Neural cell (in vitro differentiated cells): ENCODE data around the gene MRPL21. TPM values are rescaled to one million over a fixed set of nuclear protein-coding genes. Genes with fewer than 3 reads are reported as not detected.
A peak's percentile ranks its signal among the peaks of the same experiment; 100 is the strongest.

Experiments
- H2AFZ ChIP-seq: fragments of 200-600, 300-800 bp; sonication (generic), shearing (Covaris generic); 2 replicates; pipeline ENCODE4 v1.6.0; 2014; ENCODE audit warnings: low read depth, mild to moderate bottlenecking, antibody characterized with exemption, low read length, moderate library complexity
- H3F3A ChIP-seq: fragments of 200-600 bp; shearing (Covaris generic); 2 replicates; pipeline ENCODE4 v1.6.1; 2016; ENCODE audit warnings: mild to moderate bottlenecking, moderate library complexity, mixed read lengths, antibody characterized with exemption, low read length; ENCODE audit not compliant: insufficient read depth, poor library complexity, severe bottlenecking
- H3K27ac ChIP-seq: fragments of 200-600, 300-800 bp; sonication (generic), shearing (Covaris generic); 2 replicates; pipeline ENCODE4 v1.5.1; 2014; ENCODE audit warnings: mild to moderate bottlenecking, low read length, moderate library complexity
- H3K27me3 ChIP-seq: fragments of 300-800, 200-600 bp; sonication (generic), shearing (Covaris generic); 2 replicates; pipeline ENCODE4 v1.6.0; 2014; ENCODE audit warnings: mild to moderate bottlenecking, low read depth, low read length, moderate library complexity; ENCODE audit not compliant: insufficient read depth
- H3K36me3 ChIP-seq: fragments of 300-800, 200-600 bp; sonication (generic), shearing (Covaris generic); 2 replicates; pipeline ENCODE4 v1.5.1; 2014; ENCODE audit warnings: mild to moderate bottlenecking, antibody characterized with exemption, low read length, moderate library complexity; ENCODE audit not compliant: insufficient read depth
- H3K4me2 ChIP-seq: fragments of 300-800, 200-600 bp; sonication (generic), shearing (Covaris generic); 2 replicates; pipeline ENCODE4 v1.6.0; 2014; ENCODE audit warnings: mild to moderate bottlenecking, low read length
- H3K4me3 ChIP-seq: fragments of 300-800, 200-600 bp; sonication (generic), shearing (Covaris generic); 2 replicates; pipeline ENCODE4 v1.5.1; 2014; ENCODE audit warnings: mild to moderate bottlenecking, low read length, moderate library complexity
- H3K79me2 ChIP-seq: fragments of 200-600 bp; shearing (Covaris generic); replicated peaks from 2 replicates; pipeline ENCODE4 v1.6.0; 2014; ENCODE audit warnings: mild to moderate bottlenecking, low read length, moderate library complexity; ENCODE audit not compliant: insufficient read depth
- H3K9ac ChIP-seq: fragments of 300-800, 200-600 bp; sonication (generic), shearing (Covaris generic); 2 replicates; pipeline ENCODE4 v1.6.1; 2016; ENCODE audit warnings: mild to moderate bottlenecking, low read length, mixed read lengths
- H3K9me2 ChIP-seq: fragments of 200-600 bp; shearing (Covaris generic); 2 replicates; pipeline ENCODE4 v1.6.1; 2016; ENCODE audit warnings: mild to moderate bottlenecking, low read length, mixed read lengths; ENCODE audit not compliant: insufficient read depth
- H3K9me3 ChIP-seq: fragments of 200-600, 300-800 bp; sonication (generic), shearing (Covaris generic); 2 replicates; pipeline ENCODE4 v1.6.1; 2016; ENCODE audit warnings: mild to moderate bottlenecking, mixed run types, low read length, moderate library complexity, mixed read lengths
- H4K20me1 ChIP-seq: fragments of 200-600 bp; shearing (Covaris generic); 2 replicates; pipeline ENCODE4 v1.6.1; 2016; ENCODE audit warnings: mild to moderate bottlenecking, mixed run types; ENCODE audit not compliant: insufficient read depth
- EP300 ChIP-seq: fragments of 450-650 bp; conservative IDR thresholded peaks from 2 replicates; pipeline ENCODE4 v1.6.1; 2014; ENCODE audit warnings: antibody characterized with exemption, mild to moderate bottlenecking, moderate library complexity; ENCODE audit not compliant: poor library complexity, severe bottlenecking
- EZH2 ChIP-seq: fragments of 200-600, 300-800 bp; shearing (Covaris generic), sonication (generic); IDR thresholded peaks from 2 replicates; pipeline ENCODE4 v1.6.1; 2014; ENCODE audit warnings: antibody characterized with exemption, low read length, borderline replicate concordance, mild to moderate bottlenecking; ENCODE audit not compliant: insufficient read depth, poor library complexity, severe bottlenecking
- MXI1 ChIP-seq: fragments of 450-650 bp; conservative IDR thresholded peaks from 2 replicates; pipeline ENCODE4 v1.6.1; 2014; ENCODE audit warnings: antibody characterized with exemption, mild to moderate bottlenecking; ENCODE audit not compliant: poor library complexity, severe bottlenecking
- POLR2AphosphoS5 ChIP-seq: IDR thresholded peaks from 2 replicates; pipeline ENCODE4 v1.6.1; 2012
- RAD21 ChIP-seq: fragments of 450-650 bp; conservative IDR thresholded peaks from 2 replicates; pipeline ENCODE4 v1.6.1; 2014; ENCODE audit warnings: antibody characterized with exemption, mild to moderate bottlenecking, moderate library complexity
- SMC3 ChIP-seq: fragments of 450-650 bp; conservative IDR thresholded peaks from 2 replicates; pipeline ENCODE4 v1.6.1; 2014; ENCODE audit warnings: antibody characterized with exemption, mild to moderate bottlenecking, moderate library complexity; ENCODE audit not compliant: poor library complexity
- TAF1 ChIP-seq: IDR thresholded peaks from 2 replicates; pipeline ENCODE4 v1.6.1; 2012; ENCODE audit warnings: low read depth
- polyA plus RNA-seq: library from polyadenylated mRNA; depleted of rRNA; stranded (reverse); fragments of >200 nt; gene quantifications from 2 replicates; pipeline ENCODE4 v1.2.3, GENCODE V29; 2014
- TF ChIP-seq, protein P1 (sequence below): fragments of 450-650 bp; IDR thresholded peaks from 2 replicates; pipeline ENCODE4 v1.5.1; 2014; ENCODE audit warnings: antibody characterized with exemption, mild to moderate bottlenecking, moderate library complexity; ENCODE audit not compliant: poor library complexity, severe bottlenecking
- TF ChIP-seq, protein P2 (sequence below): IDR thresholded peaks from 2 replicates; pipeline ENCODE4 v1.6.1; 2012; ENCODE audit warnings: borderline replicate concordance

Gene MRPL21
- polyA plus RNA-seq, 1 donor from 2014 or later, result 139 TPM

DNA sequence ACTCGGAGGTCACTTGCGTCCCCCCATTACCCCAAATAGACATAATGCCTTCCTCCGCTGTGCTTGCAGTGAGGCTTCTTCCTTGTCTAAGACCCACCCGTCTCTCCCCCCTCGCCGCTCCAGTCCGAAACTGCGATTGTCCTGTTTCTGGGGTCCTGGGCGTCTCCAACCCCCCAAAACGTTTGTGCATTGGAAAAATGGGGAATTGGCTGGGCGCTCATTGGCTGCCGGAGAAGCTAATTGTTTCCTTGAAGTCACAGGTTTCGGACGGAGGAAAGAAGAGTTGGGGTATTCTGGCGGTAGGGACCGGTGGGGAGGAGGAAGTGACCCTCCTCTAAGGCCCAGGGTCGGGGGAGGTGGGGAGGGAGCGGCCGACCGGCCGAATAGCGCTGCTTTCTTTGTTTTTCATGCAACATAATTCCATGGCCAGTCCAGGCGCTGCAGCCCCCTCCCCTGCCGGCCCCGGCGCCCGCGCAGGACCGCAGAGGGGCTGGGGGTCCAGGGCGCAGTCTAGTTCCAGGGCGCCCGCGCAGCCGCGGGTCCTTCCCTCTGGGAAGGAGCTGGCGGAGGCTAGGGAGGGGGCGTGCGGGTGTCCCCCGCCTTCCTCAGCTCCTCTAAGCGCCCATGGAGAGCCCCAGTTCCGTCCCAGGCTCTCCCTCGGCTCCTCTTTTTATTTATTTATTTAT, 49.2 kb downstream of the MRPL21 start:
- Histone ChIP-seq H3K79me2 (no peaks in the 10 kb centered on the region), H3K27ac (no peak overlapping the region), H2AFZ (no peak overlapping the region), H3K9ac (no peak overlapping the region), H3K9me3 (no peaks in the 10 kb centered on the region), H3K27me3 (peaks cover 40% of the 10 kb centered on the region), H3K4me3 (peak overlapping the region; percentile 50), H3K9me2 (no peaks in the 10 kb centered on the region), H4K20me1 (no peaks in the 10 kb centered on the region), H3F3A (no peaks in the 10 kb centered on the region), H3K36me3 (no peaks in the 10 kb centered on the region), H3K4me2 (no peak overlapping the region)
- TF ChIP-seq, protein P1, sequence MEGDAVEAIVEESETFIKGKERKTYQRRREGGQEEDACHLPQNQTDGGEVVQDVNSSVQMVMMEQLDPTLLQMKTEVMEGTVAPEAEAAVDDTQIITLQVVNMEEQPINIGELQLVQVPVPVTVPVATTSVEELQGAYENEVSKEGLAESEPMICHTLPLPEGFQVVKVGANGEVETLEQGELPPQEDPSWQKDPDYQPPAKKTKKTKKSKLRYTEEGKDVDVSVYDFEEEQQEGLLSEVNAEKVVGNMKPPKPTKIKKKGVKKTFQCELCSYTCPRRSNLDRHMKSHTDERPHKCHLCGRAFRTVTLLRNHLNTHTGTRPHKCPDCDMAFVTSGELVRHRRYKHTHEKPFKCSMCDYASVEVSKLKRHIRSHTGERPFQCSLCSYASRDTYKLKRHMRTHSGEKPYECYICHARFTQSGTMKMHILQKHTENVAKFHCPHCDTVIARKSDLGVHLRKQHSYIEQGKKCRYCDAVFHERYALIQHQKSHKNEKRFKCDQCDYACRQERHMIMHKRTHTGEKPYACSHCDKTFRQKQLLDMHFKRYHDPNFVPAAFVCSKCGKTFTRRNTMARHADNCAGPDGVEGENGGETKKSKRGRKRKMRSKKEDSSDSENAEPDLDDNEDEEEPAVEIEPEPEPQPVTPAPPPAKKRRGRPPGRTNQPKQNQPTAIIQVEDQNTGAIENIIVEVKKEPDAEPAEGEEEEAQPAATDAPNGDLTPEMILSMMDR, result no peak
- TF ChIP-seq MXI1, result no peak
- no peak for TF ChIP-seq EP300
- TF ChIP-seq TAF1, result no peak

DNA sequence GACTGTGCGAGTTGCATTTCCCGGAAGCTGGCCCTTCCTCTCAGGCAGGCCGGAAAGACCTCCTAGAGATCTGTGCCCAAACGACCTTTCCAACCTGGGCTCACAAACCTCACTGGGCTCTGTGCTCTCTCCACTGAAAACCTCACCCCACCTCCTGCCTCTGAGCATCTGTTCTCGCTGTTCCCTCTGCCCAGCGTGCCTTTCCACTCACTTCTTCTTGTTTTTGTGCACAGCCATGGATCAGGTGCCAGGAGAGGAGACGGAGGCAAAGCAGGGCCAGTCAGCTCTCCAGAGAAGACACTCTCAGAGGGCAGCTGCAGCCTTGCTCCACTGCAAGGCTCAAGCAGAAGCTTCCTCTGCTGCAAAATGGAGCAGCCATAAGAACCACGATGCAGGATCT, 51.0 kb downstream of the MRPL21 start:
- Histone ChIP-seq H3K4me2 (no peak overlapping the region), H3K9ac (no peak overlapping the region), H3K9me3 (no peaks in the 10 kb centered on the region), H3K79me2 (no peaks in the 10 kb centered on the region), H3K27me3 (peaks cover 40% of the 10 kb centered on the region), H4K20me1 (no peaks in the 10 kb centered on the region), H3K4me3 (no peak overlapping the region), H3F3A (no peaks in the 10 kb centered on the region), H3K9me2 (no peaks in the 10 kb centered on the region), H3K27ac (no peak overlapping the region), H3K36me3 (no peaks in the 10 kb centered on the region), H2AFZ (no peak overlapping the region)
- TF ChIP-seq POLR2AphosphoS5 (no peak), EZH2 (no peak), TAF1 (no peak), SMC3 (no peak), RAD21 (no peak), MXI1 (no peak), EP300 (no peak)
- TF ChIP-seq, protein P1, result no peak
- TF ChIP-seq, protein P2, sequence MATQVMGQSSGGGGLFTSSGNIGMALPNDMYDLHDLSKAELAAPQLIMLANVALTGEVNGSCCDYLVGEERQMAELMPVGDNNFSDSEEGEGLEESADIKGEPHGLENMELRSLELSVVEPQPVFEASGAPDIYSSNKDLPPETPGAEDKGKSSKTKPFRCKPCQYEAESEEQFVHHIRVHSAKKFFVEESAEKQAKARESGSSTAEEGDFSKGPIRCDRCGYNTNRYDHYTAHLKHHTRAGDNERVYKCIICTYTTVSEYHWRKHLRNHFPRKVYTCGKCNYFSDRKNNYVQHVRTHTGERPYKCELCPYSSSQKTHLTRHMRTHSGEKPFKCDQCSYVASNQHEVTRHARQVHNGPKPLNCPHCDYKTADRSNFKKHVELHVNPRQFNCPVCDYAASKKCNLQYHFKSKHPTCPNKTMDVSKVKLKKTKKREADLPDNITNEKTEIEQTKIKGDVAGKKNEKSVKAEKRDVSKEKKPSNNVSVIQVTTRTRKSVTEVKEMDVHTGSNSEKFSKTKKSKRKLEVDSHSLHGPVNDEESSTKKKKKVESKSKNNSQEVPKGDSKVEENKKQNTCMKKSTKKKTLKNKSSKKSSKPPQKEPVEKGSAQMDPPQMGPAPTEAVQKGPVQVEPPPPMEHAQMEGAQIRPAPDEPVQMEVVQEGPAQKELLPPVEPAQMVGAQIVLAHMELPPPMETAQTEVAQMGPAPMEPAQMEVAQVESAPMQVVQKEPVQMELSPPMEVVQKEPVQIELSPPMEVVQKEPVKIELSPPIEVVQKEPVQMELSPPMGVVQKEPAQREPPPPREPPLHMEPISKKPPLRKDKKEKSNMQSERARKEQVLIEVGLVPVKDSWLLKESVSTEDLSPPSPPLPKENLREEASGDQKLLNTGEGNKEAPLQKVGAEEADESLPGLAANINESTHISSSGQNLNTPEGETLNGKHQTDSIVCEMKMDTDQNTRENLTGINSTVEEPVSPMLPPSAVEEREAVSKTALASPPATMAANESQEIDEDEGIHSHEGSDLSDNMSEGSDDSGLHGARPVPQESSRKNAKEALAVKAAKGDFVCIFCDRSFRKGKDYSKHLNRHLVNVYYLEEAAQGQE, result no peak
